IMR-90 (cell line): ENCODE measurements around the gene TUBD1. TPM values are rescaled to one million over a fixed set of nuclear protein-coding genes. Genes with fewer than 3 reads are reported as not detected.

ENCODE experiments used
- ATAC-seq: fragments of 200-7000 bp; cut with Tn5 transposase; 2 replicates; pipeline ENCODE4 v1.9.1; 2020; ENCODE audit warnings: low read depth, mild to moderate bottlenecking, moderate library complexity
- BruUV-seq: library from RNA; stranded (reverse); fragments of 400-500 nt; replicated peaks from 2 replicates; lab custom pipeline; 2021; lab: Mats Ljungman, UMichigan
- CTCF ChIA-PET: fragments of 300-600 bp; formaldehyde crosslinking; extraction: SDS; loops from one replicate; lab custom pipeline; 2021; ENCODE audit warnings: antibody characterized with exemption; lab: Yijun Ruan, JAX
- POLR2A ChIA-PET: fragments of 300-600 bp; sonication (Branson Sonifier 250); formaldehyde crosslinking; loops from one replicate; lab custom pipeline; 2022; ENCODE audit warnings: antibody characterized with exemption; ENCODE audit not compliant: unreplicated experiment; lab: Charles Lee
- DNase-seq: peaks from one replicate; pipeline ENCODE4 v3.0.0; 2013
- H2AFZ ChIP-seq: replicated peaks from 2 replicates; pipeline ENCODE3; 2013; ENCODE audit warnings: low read length, mild to moderate bottlenecking; ENCODE audit not compliant: poor library complexity
- H2AK5ac ChIP-seq: 2 replicates; pipeline ENCODE4 v1.6.1; 2013; ENCODE audit warnings: low read depth, low read length, inconsistent platforms
- H2AK9ac ChIP-seq: replicated peaks from 2 replicates; pipeline ENCODE3; 2013; ENCODE audit warnings: mild to moderate bottlenecking, low read depth, low read length, moderate library complexity; ENCODE audit not compliant: poor library complexity
- H2BK120ac ChIP-seq: 2 replicates; pipeline ENCODE4 v1.6.1; 2013; ENCODE audit warnings: low read depth, low read length, inconsistent platforms
- H2BK15ac ChIP-seq: 3 replicates; pipeline ENCODE4 v1.6.1; 2013; ENCODE audit warnings: low read depth, low read length, inconsistent platforms
- H2BK20ac ChIP-seq: 2 replicates; pipeline ENCODE4 v1.6.1; 2013; ENCODE audit warnings: low read depth, mild to moderate bottlenecking, inconsistent platforms, low read length, moderate library complexity
- H2BK5ac ChIP-seq: 2 replicates; pipeline ENCODE4 v1.6.1; 2013; ENCODE audit warnings: mild to moderate bottlenecking, low read depth, low read length, inconsistent platforms; ENCODE audit not compliant: poor library complexity, severe bottlenecking
- H3K14ac ChIP-seq: replicated peaks from 2 replicates; pipeline ENCODE4 v1.6.1; 2013; ENCODE audit warnings: low read depth, low read length, inconsistent platforms
- H3K18ac ChIP-seq: 2 replicates; pipeline ENCODE4 v1.6.1; 2013; ENCODE audit warnings: low read depth, low read length, control low read depth
- H3K23ac ChIP-seq: 2 replicates; pipeline ENCODE4 v1.6.1; 2013; ENCODE audit warnings: low read depth, low read length, inconsistent platforms
- H3K27ac ChIP-seq: 2 replicates; pipeline ENCODE4 v1.5.1; 2013; ENCODE audit warnings: mild to moderate bottlenecking, control low read depth, low read length; ENCODE audit not compliant: insufficient read depth
- H3K27me3 ChIP-seq: 2 replicates; pipeline ENCODE4 v1.6.1; 2013; ENCODE audit warnings: low read length; ENCODE audit not compliant: control insufficient read depth, insufficient read depth
- H3K36me3 ChIP-seq: 2 replicates; pipeline ENCODE4 v1.6.1; 2013; ENCODE audit warnings: low read length, mixed read lengths; ENCODE audit not compliant: control insufficient read depth, insufficient read depth
- H3K4ac ChIP-seq: 2 replicates; pipeline ENCODE4 v1.6.1; 2013; ENCODE audit warnings: low read depth, low read length, inconsistent platforms
- H3K4me1 ChIP-seq: 2 replicates; pipeline ENCODE4 v1.6.1; 2013; ENCODE audit warnings: low read length, mixed read lengths; ENCODE audit not compliant: control insufficient read depth, insufficient read depth
- H3K4me2 ChIP-seq: 2 replicates; pipeline ENCODE4 v1.6.1; 2013; ENCODE audit warnings: low read depth, mild to moderate bottlenecking, control low read depth, low read length, moderate library complexity
- H3K4me3 ChIP-seq: 2 replicates; pipeline ENCODE4 v1.5.1; 2013; ENCODE audit warnings: low read depth, mild to moderate bottlenecking, control low read depth, low read length, moderate library complexity; ENCODE audit not compliant: insufficient read depth
- H3K56ac ChIP-seq: 2 replicates; pipeline ENCODE4 v1.6.1; 2013; ENCODE audit warnings: low read length, inconsistent platforms; ENCODE audit not compliant: insufficient read depth; ENCODE audit errors: extremely low read depth
- H3K79me1 ChIP-seq, 2 experiments: 2 replicates each; pipeline ENCODE4 v1.6.1; 2013; ENCODE audit warnings: low read length in 2 of 2, inconsistent platforms in 1 of 2, low read depth in 1 of 2
- H3K9ac ChIP-seq: 2 replicates; pipeline ENCODE4 v1.6.1; 2013; ENCODE audit warnings: low read depth, low read length, control low read depth
- H3K9me1 ChIP-seq: 2 replicates; pipeline ENCODE4 v1.6.1; 2013; ENCODE audit warnings: low read length, inconsistent platforms; ENCODE audit not compliant: insufficient read depth
- H3K9me3 ChIP-seq: 2 replicates; pipeline ENCODE4 v1.6.1; 2013; ENCODE audit warnings: low read length; ENCODE audit not compliant: control insufficient read depth, insufficient read depth
- H4K20me1 ChIP-seq: 2 replicates; pipeline ENCODE4 v1.6.1; 2013; ENCODE audit warnings: low read length, inconsistent platforms; ENCODE audit not compliant: insufficient read depth
- H4K5ac ChIP-seq: 2 replicates; pipeline ENCODE4 v1.6.1; 2013; ENCODE audit warnings: mild to moderate bottlenecking, low read depth, low read length, control low read depth
- H4K8ac ChIP-seq, 2 experiments: 2 replicates each; pipeline ENCODE4 v1.6.1; 2013; ENCODE audit warnings: low read depth in 2 of 2, low read length in 2 of 2, control low read depth in 1 of 2, inconsistent platforms in 1 of 2
- H4K91ac ChIP-seq: 2 replicates; pipeline ENCODE4 v1.6.1; 2013; ENCODE audit warnings: low read depth, low read length, inconsistent platforms; ENCODE audit not compliant: insufficient read depth
- BHLHE40 ChIP-seq: fragments of 150-350 bp; IDR thresholded peaks from 2 replicates; pipeline ENCODE4 v1.6.1; 2016; ENCODE audit warnings: mild to moderate bottlenecking, low read depth, low read length
- FOS ChIP-seq: fragments of 150-350 bp; IDR thresholded peaks from 2 replicates; pipeline ENCODE4 v1.6.1; 2016; ENCODE audit warnings: low read depth, low read length
- MAFK ChIP-seq: IDR thresholded peaks from 2 replicates; pipeline ENCODE4 v1.6.1; 2012; ENCODE audit warnings: low read depth, low read length, improper control_type of control experiment
- MAZ ChIP-seq: IDR thresholded peaks from 2 replicates; pipeline ENCODE4 v1.6.1; 2012; ENCODE audit warnings: low read depth, mild to moderate bottlenecking, low read length, improper control_type of control experiment, moderate library complexity, borderline replicate concordance
- MXI1 ChIP-seq: IDR thresholded peaks from 2 replicates; pipeline ENCODE4 v1.6.1; 2012; ENCODE audit warnings: low read depth, mild to moderate bottlenecking, low read length, moderate library complexity, borderline replicate concordance
- NFE2L2 ChIP-seq: fragments of 150-350 bp; IDR thresholded peaks from 2 replicates; pipeline ENCODE4 v1.6.1; 2016; ENCODE audit warnings: low read depth, mild to moderate bottlenecking, low read length
- POLR2A ChIP-seq: IDR thresholded peaks from 2 replicates; pipeline ENCODE4 v1.6.1; 2012; ENCODE audit warnings: mild to moderate bottlenecking, low read depth, low read length
- RAD21 ChIP-seq: IDR thresholded peaks from 2 replicates; pipeline ENCODE4 v1.6.1; 2012; ENCODE audit warnings: low read length, improper control_type of control experiment
- RCOR1 ChIP-seq: IDR thresholded peaks from 2 replicates; pipeline ENCODE4 v1.6.1; 2012; ENCODE audit warnings: mild to moderate bottlenecking, low read length, improper control_type of control experiment; ENCODE audit not compliant: insufficient replicate concordance
- RFX5 ChIP-seq: IDR thresholded peaks from 2 replicates; pipeline ENCODE4 v1.8.0; 2012; ENCODE audit warnings: low read depth, mild to moderate bottlenecking, low read length, moderate library complexity
- SMC3 ChIP-seq: fragments of 150-350 bp; IDR thresholded peaks from 2 replicates; pipeline ENCODE4 v1.6.1; 2016; ENCODE audit warnings: low read depth, mild to moderate bottlenecking, antibody characterized with exemption, low read length, moderate library complexity
- WGBS, 2 experiments: methylation state at CpG; one replicate each; pipeline versions ENCODE4 v1.1.5 to v1.1.7; 2013; ENCODE audit warnings: missing lambda C conversion rate in 2 of 2; ENCODE audit not compliant: insufficient read length in 1 of 2; ENCODE audit errors: extremely low coverage in 2 of 2; 5-methylcytosine and 5-hydroxymethylcytosine counted together
- dilution Hi-C: fragments of 300-500 bp; cut with HindIII; formaldehyde crosslinking; loops from one replicate; pipeline ENCODE4 v1.14.3; 2018; ENCODE audit warnings: low sequenced_read_pairs; ENCODE audit not compliant: unreplicated experiment
- in situ Hi-C: fragments of 300-500 bp; cut with MboI; formaldehyde crosslinking; loops from 3 replicates; pipeline ENCODE4 v1.14.3; 2019; ENCODE audit warnings: low sequenced_read_pairs, inconsistent platforms, mixed read lengths
- intact Hi-C: fragments of 100-400 bp; cut with micrococcal nuclease; formaldehyde crosslinking; loops from 2 replicates; pipeline ENCODE4 v1.10.0; 2022
- polyA plus RNA-seq, 3 experiments: library from polyadenylated mRNA; depleted of rRNA; stranded (reverse); fragments of >200 nt; gene quantifications; 2 replicates each; pipeline ENCODE4 v1.2.3, GENCODE V29; 2012; ENCODE audit warnings: low replicate concordance in 1 of 3
- total RNA-seq: library from RNA; depleted of rRNA; stranded (reverse); fragments of >200 nt; gene quantifications from 2 replicates; pipeline ENCODE4 v1.2.3, GENCODE V29; 2012
- TF ChIP-seq, protein P1 (sequence below): fragments of 150-350 bp; IDR thresholded peaks from 2 replicates; pipeline ENCODE4 v1.6.1; 2017; ENCODE audit warnings: mild to moderate bottlenecking, antibody characterized with exemption, low read length, low read depth
- TF ChIP-seq, protein P2 (sequence below): conservative IDR thresholded peaks from 2 replicates; pipeline ENCODE4 v1.5.1; 2012; ENCODE audit warnings: mild to moderate bottlenecking, low read depth, low read length, improper control_type of control experiment

TUBD1 gene
- total and polyA plus RNA-seq, 2 of the 4 experiments (the other 2 are of a cell fraction) = 2.2 to 4.7 TPM

- TF ChIP-seq RCOR1 = no peak
- no peak for TF ChIP-seq NFE2L2
- TF ChIP-seq, protein P1, sequence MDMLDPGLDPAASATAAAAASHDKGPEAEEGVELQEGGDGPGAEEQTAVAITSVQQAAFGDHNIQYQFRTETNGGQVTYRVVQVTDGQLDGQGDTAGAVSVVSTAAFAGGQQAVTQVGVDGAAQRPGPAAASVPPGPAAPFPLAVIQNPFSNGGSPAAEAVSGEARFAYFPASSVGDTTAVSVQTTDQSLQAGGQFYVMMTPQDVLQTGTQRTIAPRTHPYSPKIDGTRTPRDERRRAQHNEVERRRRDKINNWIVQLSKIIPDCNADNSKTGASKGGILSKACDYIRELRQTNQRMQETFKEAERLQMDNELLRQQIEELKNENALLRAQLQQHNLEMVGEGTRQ = no peak
- no peak for TF ChIP-seq FOS
- no peak for TF ChIP-seq SMC3
- TF ChIP-seq RAD21 = no peak
- TF ChIP-seq MAFK = no peak
- TF ChIP-seq, protein P2, sequence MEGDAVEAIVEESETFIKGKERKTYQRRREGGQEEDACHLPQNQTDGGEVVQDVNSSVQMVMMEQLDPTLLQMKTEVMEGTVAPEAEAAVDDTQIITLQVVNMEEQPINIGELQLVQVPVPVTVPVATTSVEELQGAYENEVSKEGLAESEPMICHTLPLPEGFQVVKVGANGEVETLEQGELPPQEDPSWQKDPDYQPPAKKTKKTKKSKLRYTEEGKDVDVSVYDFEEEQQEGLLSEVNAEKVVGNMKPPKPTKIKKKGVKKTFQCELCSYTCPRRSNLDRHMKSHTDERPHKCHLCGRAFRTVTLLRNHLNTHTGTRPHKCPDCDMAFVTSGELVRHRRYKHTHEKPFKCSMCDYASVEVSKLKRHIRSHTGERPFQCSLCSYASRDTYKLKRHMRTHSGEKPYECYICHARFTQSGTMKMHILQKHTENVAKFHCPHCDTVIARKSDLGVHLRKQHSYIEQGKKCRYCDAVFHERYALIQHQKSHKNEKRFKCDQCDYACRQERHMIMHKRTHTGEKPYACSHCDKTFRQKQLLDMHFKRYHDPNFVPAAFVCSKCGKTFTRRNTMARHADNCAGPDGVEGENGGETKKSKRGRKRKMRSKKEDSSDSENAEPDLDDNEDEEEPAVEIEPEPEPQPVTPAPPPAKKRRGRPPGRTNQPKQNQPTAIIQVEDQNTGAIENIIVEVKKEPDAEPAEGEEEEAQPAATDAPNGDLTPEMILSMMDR = no peak
- TF ChIP-seq RFX5 = no peak
- no peak for TF ChIP-seq MXI1
- TF ChIP-seq BHLHE40 = no peak
- TF ChIP-seq MAZ = no peak
- TF ChIP-seq POLR2A = no peak
- intact Hi-C loops (no loop called here), in situ Hi-C loops (no loop called here), dilution Hi-C loops (no loop called here)
- no peak for DNase-seq
- H3K79me1 ChIP-seq = peaks cover 10% of the 10 kb centered on the region in 2 experiments; a peak in 3 of 4 replicates
- H3K9ac ChIP-seq = no peak overlapping the region
- no peak overlapping the region for H2BK20ac ChIP-seq
- peaks cover 9% of the 10 kb centered on the region for H3K4me1 ChIP-seq
- peak overlapping the region; percentile 62; the same call in 1 of the 2 replicates for H3K4ac ChIP-seq
- no peaks in the 10 kb centered on the region for H3K9me3 ChIP-seq
- no peak overlapping the region; a peak in 1 of 4 replicates for H4K8ac ChIP-seq
- no peak overlapping the region for H3K4me2 ChIP-seq
- no peaks in the 10 kb centered on the region for H4K20me1 ChIP-seq
- no peak overlapping the region for H3K14ac ChIP-seq
- H3K9me1 ChIP-seq = peaks cover 7% of the 10 kb centered on the region; the same call in 1 of the 2 replicates
- H3K27me3 ChIP-seq = no peaks in the 10 kb centered on the region
- no peak overlapping the region for H2BK5ac ChIP-seq
- H4K91ac ChIP-seq = peak overlapping the region; percentile 61; the same call in 1 of the 2 replicates
- no peak overlapping the region for H3K4me3 ChIP-seq
- no peak overlapping the region for H3K27ac ChIP-seq
- no CpG with 5 or more reads among the region's 3 CpGs for WGBS, 2 experiments
- ChIA-PET CTCF (no interaction called here), POLR2A (interaction anchor here (0.6 kb wide), 1 partner anchor 26 kb away, joined by 11 read pairs; no protein-coding TSS in a partner anchor)
- ATAC-seq = no peak
- peaks cover 3% of the 10 kb centered on the region; the same call in 1 of the 2 replicates for H3K36me3 ChIP-seq
- H3K23ac ChIP-seq = no peak overlapping the region
- H2AFZ ChIP-seq = no peak overlapping the region
- no peak overlapping the region for H2AK9ac ChIP-seq
- BruUV-seq = no TSS peak
- peak overlapping the region; percentile 33; the same call in 1 of the 2 replicates for H2AK5ac ChIP-seq
- no peak overlapping the region for H2BK120ac ChIP-seq
- H2BK15ac ChIP-seq = peak overlapping the region; percentile 14; the same call in 1 of the 3 replicates
- no peak overlapping the region; the same call in 1 of the 2 replicates for H4K5ac ChIP-seq
- H3K18ac ChIP-seq = no peak overlapping the region; the same call in 1 of the 2 replicates
- no peak overlapping the region for H3K56ac ChIP-seq
Observed at GRCh38 chr17:59812139-59812538, 80.6 kb downstream of the TUBD1 start.
